ENCODE measurements around the gene DCBLD1. TPM values are rescaled to one million over a fixed set of nuclear protein-coding genes. Genes with fewer than 3 reads are reported as not detected.

DCBLD1 gene
- total and polyA plus RNA-seq, 2 of the 4 experiments (the other 2 are of a cell fraction) = 21.1 to 27.8 TPM

DNA sequence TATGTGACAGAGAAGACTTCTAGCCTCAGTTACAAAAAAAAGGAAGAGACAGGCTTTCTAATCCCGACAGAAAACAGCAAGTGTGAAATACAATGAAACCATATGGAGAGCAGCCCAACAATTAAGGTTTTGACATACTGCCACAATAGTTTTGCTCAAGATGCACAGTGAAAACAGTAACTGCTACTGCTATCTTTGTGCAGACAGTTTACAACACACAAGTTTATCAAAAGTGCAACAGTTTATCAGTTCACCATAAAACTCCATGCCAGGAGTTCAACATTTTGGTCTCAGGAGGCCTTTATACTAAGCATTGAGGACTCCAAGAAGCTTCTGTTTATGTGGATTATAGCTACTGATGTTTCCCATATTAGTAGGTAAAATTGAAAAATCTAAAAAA lies 82.2 kb downstream of the DCBLD1 start:
- Histone ChIP-seq H2BK120ac (ENCODE audit: low read depth, low read length) (no peak overlapping the region), H4K5ac (ENCODE audit: low read depth, low read length) (no peak overlapping the region), H2AK5ac (ENCODE audit: low read depth, low read length) (no peak overlapping the region), H3K23ac (ENCODE audit: low read depth, low read length) (no peak overlapping the region), H3K4ac (ENCODE audit: low read depth, low read length) (no peak overlapping the region), H3K4me2 (ENCODE audit: low read depth, low read length) (no peak overlapping the region), H4K20me1 (ENCODE audit: insufficient read depth, low read length) (no peaks in the 10 kb centered on the region), H3K14ac (replicated peaks; ENCODE audit: low read depth, low read length) (no peak overlapping the region), H3K9me3 (ENCODE audit: control insufficient read depth, insufficient read depth, low read length) (no peaks in the 10 kb centered on the region), H3K79me1 (ENCODE audit: low read depth in 1 of 2, low read length in 2 of 2) (peaks cover 0 to 9% of the 10 kb centered on the region in 2 experiments; a peak in 3 of 4 replicates), H3K4me1 (ENCODE audit: control insufficient read depth, insufficient read depth, low read length) (no peaks in the 10 kb centered on the region), H4K91ac (ENCODE audit: insufficient read depth, low read depth, low read length) (no peak overlapping the region), H3K56ac (ENCODE audit: extremely low read depth, insufficient read depth, low read length) (no peak overlapping the region), H3K36me3 (ENCODE audit: control insufficient read depth, insufficient read depth, low read length) (peaks cover 20% of the 10 kb centered on the region), H3K18ac (ENCODE audit: low read depth, low read length) (no peak overlapping the region), H2BK5ac (ENCODE audit: low read depth, low read length, poor library complexity, severe bottlenecking) (peak overlapping the region; percentile 1), H3K9ac (ENCODE audit: low read depth, low read length) (no peak overlapping the region), H4K8ac (ENCODE audit: low read depth in 2 of 2, low read length in 2 of 2) (no peak overlapping the region), H3K27ac (ENCODE audit: insufficient read depth, low read length) (no peak overlapping the region), H3K4me3 (ENCODE audit: insufficient read depth, low read depth, low read length) (no peak overlapping the region), H3K9me1 (ENCODE audit: insufficient read depth, low read length) (no peaks in the 10 kb centered on the region), H2AK9ac (replicated peaks; ENCODE audit: low read depth, low read length, poor library complexity) (no peak overlapping the region), H2AFZ (replicated peaks; ENCODE audit: low read length, poor library complexity) (no peak overlapping the region), H2BK20ac (ENCODE audit: low read depth, low read length) (no peak overlapping the region), H3K27me3 (ENCODE audit: control insufficient read depth, insufficient read depth, low read length) (no peaks in the 10 kb centered on the region), H2BK15ac (ENCODE audit: low read depth, low read length) (no peak overlapping the region)
- BruUV-seq (replicated peaks) = no TSS peak
- TF ChIP-seq RFX5 (IDR thresholded peaks at IDR 0.05; ENCODE audit: low read depth, low read length) (no peak), RAD21 (IDR thresholded peaks at IDR 0.05; ENCODE audit: low read length) (no peak), CEBPB (IDR thresholded peaks at IDR 0.05; ENCODE audit: low read depth, low read length) (no peak), MAZ (IDR thresholded peaks at IDR 0.05; ENCODE audit: borderline replicate concordance, low read depth, low read length) (no peak), SMC3 (IDR thresholded peaks at IDR 0.05; ENCODE audit: low read depth, low read length) (no peak), NFE2L2 (IDR thresholded peaks at IDR 0.05; ENCODE audit: low read depth, low read length) (no peak), FOS (IDR thresholded peaks at IDR 0.05; ENCODE audit: low read depth, low read length) (no peak), CHD1 (IDR thresholded peaks at IDR 0.05; ENCODE audit: low read depth, low read length) (no peak), POLR2A (IDR thresholded peaks at IDR 0.05; ENCODE audit: low read depth, low read length) (no peak)
- TF ChIP-seq, protein P1, sequence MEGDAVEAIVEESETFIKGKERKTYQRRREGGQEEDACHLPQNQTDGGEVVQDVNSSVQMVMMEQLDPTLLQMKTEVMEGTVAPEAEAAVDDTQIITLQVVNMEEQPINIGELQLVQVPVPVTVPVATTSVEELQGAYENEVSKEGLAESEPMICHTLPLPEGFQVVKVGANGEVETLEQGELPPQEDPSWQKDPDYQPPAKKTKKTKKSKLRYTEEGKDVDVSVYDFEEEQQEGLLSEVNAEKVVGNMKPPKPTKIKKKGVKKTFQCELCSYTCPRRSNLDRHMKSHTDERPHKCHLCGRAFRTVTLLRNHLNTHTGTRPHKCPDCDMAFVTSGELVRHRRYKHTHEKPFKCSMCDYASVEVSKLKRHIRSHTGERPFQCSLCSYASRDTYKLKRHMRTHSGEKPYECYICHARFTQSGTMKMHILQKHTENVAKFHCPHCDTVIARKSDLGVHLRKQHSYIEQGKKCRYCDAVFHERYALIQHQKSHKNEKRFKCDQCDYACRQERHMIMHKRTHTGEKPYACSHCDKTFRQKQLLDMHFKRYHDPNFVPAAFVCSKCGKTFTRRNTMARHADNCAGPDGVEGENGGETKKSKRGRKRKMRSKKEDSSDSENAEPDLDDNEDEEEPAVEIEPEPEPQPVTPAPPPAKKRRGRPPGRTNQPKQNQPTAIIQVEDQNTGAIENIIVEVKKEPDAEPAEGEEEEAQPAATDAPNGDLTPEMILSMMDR (conservative IDR thresholded peaks at IDR 0.05; ENCODE audit: low read depth, low read length) = no peak
- TF ChIP-seq, protein P2, sequence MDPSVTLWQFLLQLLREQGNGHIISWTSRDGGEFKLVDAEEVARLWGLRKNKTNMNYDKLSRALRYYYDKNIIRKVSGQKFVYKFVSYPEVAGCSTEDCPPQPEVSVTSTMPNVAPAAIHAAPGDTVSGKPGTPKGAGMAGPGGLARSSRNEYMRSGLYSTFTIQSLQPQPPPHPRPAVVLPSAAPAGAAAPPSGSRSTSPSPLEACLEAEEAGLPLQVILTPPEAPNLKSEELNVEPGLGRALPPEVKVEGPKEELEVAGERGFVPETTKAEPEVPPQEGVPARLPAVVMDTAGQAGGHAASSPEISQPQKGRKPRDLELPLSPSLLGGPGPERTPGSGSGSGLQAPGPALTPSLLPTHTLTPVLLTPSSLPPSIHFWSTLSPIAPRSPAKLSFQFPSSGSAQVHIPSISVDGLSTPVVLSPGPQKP (IDR thresholded peaks at IDR 0.05; ENCODE audit: borderline replicate concordance, low read depth, low read length) = no peak
- in situ Hi-C loops (cut with MboI; ENCODE audit: low sequenced_read_pairs) (no loop called here), intact Hi-C loops (cut with micrococcal nuclease) (no loop called here), dilution Hi-C loops (cut with HindIII; ENCODE audit: low sequenced_read_pairs, unreplicated experiment) (no loop called here)
- CTCF ChIA-PET = no interaction called here
- ATAC-seq (ENCODE audit: low read depth) = no peak
- WGBS, 2 experiments (ENCODE audit: extremely low coverage in 2 of 2, insufficient read length in 1 of 2) = no CpG with 5 or more reads among the region's 1 CpG
- no peak for DNase-seq
- POLR2A ChIA-PET (ENCODE audit: unreplicated experiment) = no interaction called here
